ENCODE measurements around the gene CCM2L.

The CCM2L gene

DNA sequence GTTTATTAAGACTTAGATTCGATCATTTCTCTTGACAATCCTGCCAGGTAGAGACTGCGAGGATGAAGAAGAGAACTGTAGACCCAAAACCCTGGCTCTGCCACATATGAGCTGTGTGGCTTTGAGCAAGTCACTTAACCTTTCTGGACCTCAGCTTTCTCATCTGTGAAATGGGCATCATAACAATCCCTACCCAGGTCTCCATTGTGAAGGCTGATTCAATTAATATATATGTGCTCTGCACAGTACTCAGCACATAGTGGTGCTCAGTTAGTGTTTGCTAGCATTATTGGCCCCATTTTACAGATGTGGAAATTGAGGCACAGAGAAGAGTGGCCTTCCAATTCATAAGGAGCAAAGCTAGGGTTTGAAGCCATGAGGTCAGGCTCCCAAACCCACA is 34.4 kb upstream of the CCM2L start:
- Mint-ChIP-seq H3K9me3 (no peaks in the 10 kb centered on the region), H3K4me3 (no peak overlapping the region), H3K36me3 (ENCODE audit: low read depth) (no peaks in the 10 kb centered on the region), H3K27me3 (ENCODE audit: low read depth, poor library complexity) (no peaks in the 10 kb centered on the region), H3K4me1 (peaks cover 78% of the 10 kb centered on the region), H3K27ac (no peak overlapping the region)
- no peak for DNase-seq
- TF ChIP-seq, protein P1, sequence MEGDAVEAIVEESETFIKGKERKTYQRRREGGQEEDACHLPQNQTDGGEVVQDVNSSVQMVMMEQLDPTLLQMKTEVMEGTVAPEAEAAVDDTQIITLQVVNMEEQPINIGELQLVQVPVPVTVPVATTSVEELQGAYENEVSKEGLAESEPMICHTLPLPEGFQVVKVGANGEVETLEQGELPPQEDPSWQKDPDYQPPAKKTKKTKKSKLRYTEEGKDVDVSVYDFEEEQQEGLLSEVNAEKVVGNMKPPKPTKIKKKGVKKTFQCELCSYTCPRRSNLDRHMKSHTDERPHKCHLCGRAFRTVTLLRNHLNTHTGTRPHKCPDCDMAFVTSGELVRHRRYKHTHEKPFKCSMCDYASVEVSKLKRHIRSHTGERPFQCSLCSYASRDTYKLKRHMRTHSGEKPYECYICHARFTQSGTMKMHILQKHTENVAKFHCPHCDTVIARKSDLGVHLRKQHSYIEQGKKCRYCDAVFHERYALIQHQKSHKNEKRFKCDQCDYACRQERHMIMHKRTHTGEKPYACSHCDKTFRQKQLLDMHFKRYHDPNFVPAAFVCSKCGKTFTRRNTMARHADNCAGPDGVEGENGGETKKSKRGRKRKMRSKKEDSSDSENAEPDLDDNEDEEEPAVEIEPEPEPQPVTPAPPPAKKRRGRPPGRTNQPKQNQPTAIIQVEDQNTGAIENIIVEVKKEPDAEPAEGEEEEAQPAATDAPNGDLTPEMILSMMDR (IDR thresholded peaks at IDR 0.05) = no peak

DNA sequence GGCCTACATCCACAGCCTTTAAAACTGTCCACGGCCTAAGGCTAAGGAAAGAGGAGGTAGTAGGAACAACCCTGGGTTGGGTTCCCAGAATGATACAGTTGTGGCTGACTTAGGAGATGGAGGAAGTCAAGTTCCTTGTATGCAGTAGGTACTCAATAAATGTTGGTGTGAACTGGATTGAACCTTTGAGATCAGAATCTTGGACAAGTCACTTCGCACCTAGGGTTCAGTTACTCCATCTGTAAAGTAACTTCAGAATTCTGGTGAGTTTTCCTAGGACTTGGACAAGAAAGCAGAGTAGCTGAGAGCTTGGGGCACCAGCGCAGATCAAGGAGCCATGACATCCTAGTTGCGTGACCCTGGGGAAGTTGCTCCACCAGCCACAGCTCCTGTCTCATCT is 33.2 kb upstream of the CCM2L start:
- Mint-ChIP-seq H3K4me1 (peaks cover 74% of the 10 kb centered on the region), H3K27me3 (ENCODE audit: low read depth, poor library complexity) (peaks cover 2% of the 10 kb centered on the region), H3K4me3 (no peak overlapping the region), H3K27ac (no peak overlapping the region), H3K36me3 (ENCODE audit: low read depth) (no peaks in the 10 kb centered on the region), H3K9me3 (no peaks in the 10 kb centered on the region)
- no peak for DNase-seq
- TF ChIP-seq, protein P1 (IDR thresholded peaks at IDR 0.05) = no peak

GRCh38 chr20:31979713-31980426 is 30.4 kb upstream of the CCM2L start:
- TF ChIP-seq, protein P1 (IDR thresholded peaks at IDR 0.05) = no peak
- peaks cover 2% of the 10 kb centered on the region for H3K27me3 Mint-ChIP-seq (ENCODE audit: low read depth, poor library complexity)
- H3K27ac Mint-ChIP-seq = no peak overlapping the region
- no peak overlapping the region for H3K4me3 Mint-ChIP-seq
- peaks cover 58% of the 10 kb centered on the region for H3K4me1 Mint-ChIP-seq
- no peaks in the 10 kb centered on the region for H3K9me3 Mint-ChIP-seq
- H3K36me3 Mint-ChIP-seq (ENCODE audit: low read depth) = no peaks in the 10 kb centered on the region
- no peak for DNase-seq

GRCh38 chr20:31981784-31982183 is 28.5 kb upstream of the CCM2L start:
- Mint-ChIP-seq H3K4me3 (no peak overlapping the region), H3K4me1 (peaks cover 46% of the 10 kb centered on the region), H3K27ac (no peak overlapping the region), H3K36me3 (ENCODE audit: low read depth) (no peaks in the 10 kb centered on the region), H3K27me3 (ENCODE audit: low read depth, poor library complexity) (peaks cover 2% of the 10 kb centered on the region), H3K9me3 (no peaks in the 10 kb centered on the region)
- TF ChIP-seq, protein P1 (IDR thresholded peaks at IDR 0.05) = no peak
- DNase-seq = no peak

GRCh38 chr20:31984981-31985471 is 25.2 kb upstream of the CCM2L start:
- TF ChIP-seq, protein P1 (IDR thresholded peaks at IDR 0.05) = no peak
- H3K4me3 Mint-ChIP-seq = no peak overlapping the region
- H3K27ac Mint-ChIP-seq = no peak overlapping the region
- no peaks in the 10 kb centered on the region for H3K36me3 Mint-ChIP-seq (ENCODE audit: low read depth)
- peaks cover 5% of the 10 kb centered on the region for H3K27me3 Mint-ChIP-seq (ENCODE audit: low read depth, poor library complexity)
- H3K9me3 Mint-ChIP-seq = no peaks in the 10 kb centered on the region
- peaks cover 38% of the 10 kb centered on the region for H3K4me1 Mint-ChIP-seq
- no peak for DNase-seq

DNA sequence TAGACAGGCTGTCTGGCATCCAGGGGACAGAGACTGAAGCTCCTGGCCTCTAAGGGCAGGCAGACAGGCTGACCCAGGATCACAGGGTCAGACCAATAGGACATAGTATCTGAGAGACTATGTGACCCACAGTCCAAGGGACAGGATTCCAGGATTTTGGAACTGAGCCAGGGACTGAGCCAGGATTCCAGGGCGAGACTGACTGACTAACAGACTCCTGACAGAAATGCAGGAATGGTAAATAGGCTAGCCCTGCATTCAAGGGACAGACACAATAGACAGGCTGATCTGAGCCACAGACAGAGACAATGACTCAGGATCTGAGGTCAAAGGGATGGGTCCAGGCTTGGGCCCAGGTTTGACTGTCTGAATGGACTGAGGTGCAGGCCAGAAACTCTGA is 22.5 kb upstream of the CCM2L start:
- H3K9me3 Mint-ChIP-seq = no peaks in the 10 kb centered on the region
- no peak overlapping the region for H3K27ac Mint-ChIP-seq
- H3K27me3 Mint-ChIP-seq (ENCODE audit: low read depth, poor library complexity) = peaks cover 11% of the 10 kb centered on the region

More for the DNA sequence above, 22.5 kb upstream of the CCM2L start:
- TF ChIP-seq, protein P1 (IDR thresholded peaks at IDR 0.05) = no peak
- Mint-ChIP-seq H3K4me1 (peaks cover 37% of the 10 kb centered on the region), H3K4me3 (no peak overlapping the region), H3K36me3 (ENCODE audit: low read depth) (no peaks in the 10 kb centered on the region)
- DNase-seq = no peak
